Panc1 (cell line): Measurements from ENCODE around the gene HMGN4.

Source experiments
- POLR2AphosphoS5 ChIP-seq: IDR thresholded peaks from 2 replicates; pipeline ENCODE4 v1.6.1; 2012; ENCODE audit warnings: mild to moderate bottlenecking, low read depth, low read length, moderate library complexity
- SIN3A ChIP-seq: IDR thresholded peaks from 2 replicates; pipeline ENCODE4 v1.6.1; 2012; ENCODE audit warnings: low read depth, mild to moderate bottlenecking, low read length, moderate library complexity, borderline replicate concordance; ENCODE audit not compliant: insufficient read depth
- TCF7L2 ChIP-seq: IDR thresholded peaks from 2 replicates; pipeline ENCODE4 v1.6.1; 2011; ENCODE audit warnings: mild to moderate bottlenecking, low read depth, low read length, inconsistent platforms
- TF ChIP-seq, protein P1 (sequence below): fragments of 450-650 bp; IDR thresholded peaks from 2 replicates; pipeline ENCODE4 v1.5.1; 2017; ENCODE audit warnings: mild to moderate bottlenecking

DNA sequence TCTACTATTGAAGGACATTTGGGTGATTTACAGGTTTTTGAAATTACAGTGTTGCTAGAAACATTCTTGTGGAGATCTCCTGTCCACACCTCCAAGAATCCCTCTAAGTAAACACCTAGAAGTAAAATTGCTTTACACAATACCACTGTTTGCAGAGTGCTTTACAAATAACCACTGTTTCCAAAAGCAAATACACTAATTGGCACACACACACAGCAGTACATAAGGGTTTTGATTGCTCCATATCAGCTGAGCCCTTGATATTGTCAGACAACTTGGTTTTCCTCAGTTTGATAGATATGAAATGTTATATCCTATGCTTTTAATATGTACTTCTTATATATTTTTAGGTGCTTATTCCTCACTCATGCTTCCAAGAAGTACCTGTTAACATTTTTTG, 6.3 kb downstream of the HMGN4 start:
- TF ChIP-seq, protein P1, sequence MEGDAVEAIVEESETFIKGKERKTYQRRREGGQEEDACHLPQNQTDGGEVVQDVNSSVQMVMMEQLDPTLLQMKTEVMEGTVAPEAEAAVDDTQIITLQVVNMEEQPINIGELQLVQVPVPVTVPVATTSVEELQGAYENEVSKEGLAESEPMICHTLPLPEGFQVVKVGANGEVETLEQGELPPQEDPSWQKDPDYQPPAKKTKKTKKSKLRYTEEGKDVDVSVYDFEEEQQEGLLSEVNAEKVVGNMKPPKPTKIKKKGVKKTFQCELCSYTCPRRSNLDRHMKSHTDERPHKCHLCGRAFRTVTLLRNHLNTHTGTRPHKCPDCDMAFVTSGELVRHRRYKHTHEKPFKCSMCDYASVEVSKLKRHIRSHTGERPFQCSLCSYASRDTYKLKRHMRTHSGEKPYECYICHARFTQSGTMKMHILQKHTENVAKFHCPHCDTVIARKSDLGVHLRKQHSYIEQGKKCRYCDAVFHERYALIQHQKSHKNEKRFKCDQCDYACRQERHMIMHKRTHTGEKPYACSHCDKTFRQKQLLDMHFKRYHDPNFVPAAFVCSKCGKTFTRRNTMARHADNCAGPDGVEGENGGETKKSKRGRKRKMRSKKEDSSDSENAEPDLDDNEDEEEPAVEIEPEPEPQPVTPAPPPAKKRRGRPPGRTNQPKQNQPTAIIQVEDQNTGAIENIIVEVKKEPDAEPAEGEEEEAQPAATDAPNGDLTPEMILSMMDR: no peak
- no peak for TF ChIP-seq POLR2AphosphoS5
- TF ChIP-seq TCF7L2: no peak
- TF ChIP-seq SIN3A: no peak
